NOMO-1 treated with DMSO at 0.1 percent for 48 hours (cell line): ENCODE measurements around the gene GET4.

Experiments used
- DNase-seq: peaks from one replicate; lab custom pipeline; 2025; ENCODE audit not compliant: unreplicated experiment; lab: John Stamatoyannopoulos, UW

Gene GET4

GRCh38 chr7:885893-886625 lies 9.7 kb downstream of the GET4 start:
- no peak for DNase-seq

- no peak for DNase-seq
These were observed 10.5 kb downstream of the GET4 start for GRCh38 chr7:886626-887487.

- DNase-seq = no peak
These were observed 11.1 kb downstream of the GET4 start for GRCh38 chr7:887488-887820.

- no peak for DNase-seq
These were observed 12.0 kb downstream of the GET4 start for GRCh38 chr7:888081-889024.

- no peak for DNase-seq
These were observed 12.7 kb downstream of the GET4 start for GRCh38 chr7:889025-889390.

GRCh38 chr7:889391-889790 lies 13.0 kb downstream of the GET4 start:
- DNase-seq = no peak

GRCh38 chr7:890868-891267 lies 14.5 kb downstream of the GET4 start:
- DNase-seq = no peak

- no peak for DNase-seq
These were observed 14.9 kb downstream of the GET4 start for GRCh38 chr7:891291-891690.

GRCh38 chr7:891805-892204 lies 15.5 kb downstream of the GET4 start:
- DNase-seq = no peak

GRCh38 chr7:892648-893593 lies 16.6 kb downstream of the GET4 start:
- DNase-seq = no peak

- no peak for DNase-seq
These were observed 17.3 kb downstream of the GET4 start for GRCh38 chr7:893686-894085.

- no peak for DNase-seq
These were observed 18.0 kb downstream of the GET4 start for GRCh38 chr7:894164-894867.

- no peak for DNase-seq
These were observed 18.6 kb downstream of the GET4 start for GRCh38 chr7:894927-895450.

- DNase-seq = no peak
These were observed 19.2 kb downstream of the GET4 start for GRCh38 chr7:895451-896052.

- no peak for DNase-seq
These were observed 20.2 kb downstream of the GET4 start for GRCh38 chr7:896346-897075.

GRCh38 chr7:897086-897485 lies 20.7 kb downstream of the GET4 start:
- DNase-seq = no peak

- no peak for DNase-seq
These were observed 21.5 kb downstream of the GET4 start for GRCh38 chr7:897771-898376.

- DNase-seq = no peak
These were observed 22.1 kb downstream of the GET4 start for GRCh38 chr7:898460-898854.
